Hepatocyte (in vitro differentiated cells): Measurements from ENCODE around the gene SOX18. TPM values are rescaled to one million over a fixed set of nuclear protein-coding genes. Genes with fewer than 3 reads are reported as not detected.

Source experiments
- DNase-seq: peaks from one replicate; pipeline ENCODE4 v3.0.0-alpha.2; 2016; ENCODE audit warnings: low spot score
- H2AFZ ChIP-seq: fragments of 200-600 bp; sonication (generic); 2 replicates; pipeline ENCODE4 v1.6.0; 2016; ENCODE audit warnings: antibody characterized with exemption, mild to moderate bottlenecking
- H3K27ac ChIP-seq: fragments of 200-600 bp; sonication (generic); 2 replicates; pipeline ENCODE4 v1.5.1; 2016; ENCODE audit warnings: mild to moderate bottlenecking
- H3K27me3 ChIP-seq: fragments of 200-600 bp; sonication (generic); 2 replicates; pipeline ENCODE4 v1.6.1; 2016
- H3K36me3 ChIP-seq: fragments of 200-600 bp; sonication (generic); replicated peaks from 2 replicates; pipeline ENCODE4 v1.5.1; 2016; ENCODE audit warnings: low read depth; ENCODE audit not compliant: insufficient read depth
- H3K4me1 ChIP-seq: fragments of 200-600 bp; sonication (generic); 2 replicates; pipeline ENCODE4 v1.5.1; 2016; ENCODE audit warnings: mild to moderate bottlenecking, moderate library complexity; ENCODE audit not compliant: insufficient read depth
- H3K4me2 ChIP-seq: fragments of 200-600 bp; sonication (generic); 2 replicates; pipeline ENCODE4 v1.6.0; 2016
- H3K4me3 ChIP-seq: fragments of 200-600 bp; sonication (generic); 2 replicates; pipeline ENCODE4 v1.5.1; 2016; ENCODE audit warnings: mild to moderate bottlenecking
- H3K79me2 ChIP-seq: fragments of 200-600 bp; sonication (generic); 2 replicates; pipeline ENCODE4 v1.6.0; 2017; ENCODE audit warnings: mild to moderate bottlenecking
- H3K9me2 ChIP-seq: fragments of 200-600 bp; sonication (generic); replicated peaks from 2 replicates; pipeline ENCODE4 v1.6.0; 2017; ENCODE audit warnings: mild to moderate bottlenecking; ENCODE audit not compliant: insufficient read depth
- H3K9me3 ChIP-seq: fragments of 200-600 bp; sonication (generic); 2 replicates; pipeline ENCODE4 v1.5.1; 2016; ENCODE audit warnings: low read depth, mild to moderate bottlenecking
- H4K20me1 ChIP-seq: fragments of 200-600 bp; sonication (generic); 2 replicates; pipeline ENCODE4 v1.6.0; 2016; ENCODE audit warnings: mild to moderate bottlenecking; ENCODE audit not compliant: insufficient read depth, poor library complexity, severe bottlenecking
- CTCF ChIP-seq: fragments of 200-600 bp; sonication (generic); IDR thresholded peaks from 2 replicates; pipeline ENCODE4 v1.5.1; 2016; ENCODE audit warnings: antibody characterized with exemption, mild to moderate bottlenecking; ENCODE audit not compliant: poor library complexity
- EZH2 ChIP-seq: fragments of 200-600 bp; sonication (generic); IDR thresholded peaks from 2 replicates; pipeline ENCODE4 v1.6.1; 2016; ENCODE audit warnings: antibody characterized with exemption, mild to moderate bottlenecking, borderline replicate concordance
- EZH2phosphoT487 ChIP-seq: fragments of 200-600 bp; sonication (generic); IDR thresholded peaks from one replicate; pipeline ENCODE4 v1.6.1; 2018; ENCODE audit warnings: antibody characterized with exemption, mild to moderate bottlenecking, low read depth, moderate library complexity; ENCODE audit not compliant: unreplicated experiment, severe bottlenecking
- WGBS: methylation state at CpG from one replicate; pipeline ENCODE4 v1.1.6; 2016; ENCODE audit warnings: low lambda C conversion rate; ENCODE audit errors: missing lambda C conversion rate; 5-methylcytosine and 5-hydroxymethylcytosine counted together
- polyA plus RNA-seq: library from polyadenylated mRNA; unstranded; fragments of >200 nt; fragmentation: Nextera tagmentation; extraction: Ambion mirVana; gene quantifications from 2 replicates; pipeline ENCODE4 v1.2.1, GENCODE V29; 2016
- total RNA-seq: library from RNA; depleted of rRNA; stranded (reverse); fragments of >200 nt; gene quantifications from 2 replicates; pipeline ENCODE4 v1.2.3, GENCODE V29; 2014

The SOX18 gene
- total and polyA plus RNA-seq, 2 experiments from 2014 or later = 2.0 TPM; not detected in 1

- H3K36me3 ChIP-seq = no peaks in the 10 kb centered on the region
- H2AFZ ChIP-seq = no peak overlapping the region
- no peaks in the 10 kb centered on the region for H3K9me3 ChIP-seq
- H3K27ac ChIP-seq = no peak overlapping the region
- H3K4me2 ChIP-seq = no peak overlapping the region
- DNase-seq = no peak
- no peaks in the 10 kb centered on the region for H4K20me1 ChIP-seq
- TF ChIP-seq CTCF = no peak
- TF ChIP-seq EZH2 = no peak
- no peak for TF ChIP-seq EZH2phosphoT487
- H3K4me1 ChIP-seq = peaks cover 27% of the 10 kb centered on the region
- no peaks in the 10 kb centered on the region for H3K79me2 ChIP-seq
- WGBS = 92% methylated on average over 15 of the region's 15 CpGs
- peaks cover 36% of the 10 kb centered on the region for H3K27me3 ChIP-seq
- H3K4me3 ChIP-seq = no peak overlapping the region
- no peaks in the 10 kb centered on the region for H3K9me2 ChIP-seq
Measured at GRCh38 chr20:64051561-64052325, 2.3 kb upstream of the SOX18 start.

GRCh38 chr20:64051033-64051452 lies 1.6 kb upstream of the SOX18 start:
- Histone ChIP-seq H3K27me3 (peaks cover 37% of the 10 kb centered on the region), H3K4me1 (peaks cover 26% of the 10 kb centered on the region), H3K9me3 (no peaks in the 10 kb centered on the region), H3K4me2 (no peak overlapping the region), H2AFZ (no peak overlapping the region), H3K79me2 (no peaks in the 10 kb centered on the region), H3K36me3 (no peaks in the 10 kb centered on the region), H3K9me2 (no peaks in the 10 kb centered on the region), H4K20me1 (no peaks in the 10 kb centered on the region), H3K27ac (no peak overlapping the region), H3K4me3 (no peak overlapping the region)
- DNase-seq = no peak
- TF ChIP-seq CTCF (no peak), EZH2phosphoT487 (no peak), EZH2 (no peak)
- 90% methylated on average over 10 of the region's 11 CpGs for WGBS

GRCh38 chr20:64050261-64051032 lies 1.0 kb upstream of the SOX18 start:
- peaks cover 20% of the 10 kb centered on the region for H3K4me1 ChIP-seq
- WGBS = 83% methylated on average over 22 of the region's 23 CpGs
- no peak for TF ChIP-seq EZH2phosphoT487
- TF ChIP-seq EZH2 = no peak
- TF ChIP-seq CTCF = no peak
- H3K4me2 ChIP-seq = peak overlapping the region; percentile 77
- H3K9me3 ChIP-seq = no peaks in the 10 kb centered on the region
- no peaks in the 10 kb centered on the region for H3K9me2 ChIP-seq
- DNase-seq = no peak
- H3K27me3 ChIP-seq = peaks cover 37% of the 10 kb centered on the region
- no peaks in the 10 kb centered on the region for H3K36me3 ChIP-seq
- H3K27ac ChIP-seq = no peak overlapping the region
- H3K79me2 ChIP-seq = no peaks in the 10 kb centered on the region
- no peak overlapping the region for H2AFZ ChIP-seq
- no peak overlapping the region for H3K4me3 ChIP-seq
- no peaks in the 10 kb centered on the region for H4K20me1 ChIP-seq
